ENCODE data around the gene CELSR3.

Gene CELSR3

GRCh38 chr3:48629894-48630293 is 32.8 kb downstream of the CELSR3 start:
- no peak for DNase-seq (ENCODE audit: low read depth)
- TF ChIP-seq, protein P1, sequence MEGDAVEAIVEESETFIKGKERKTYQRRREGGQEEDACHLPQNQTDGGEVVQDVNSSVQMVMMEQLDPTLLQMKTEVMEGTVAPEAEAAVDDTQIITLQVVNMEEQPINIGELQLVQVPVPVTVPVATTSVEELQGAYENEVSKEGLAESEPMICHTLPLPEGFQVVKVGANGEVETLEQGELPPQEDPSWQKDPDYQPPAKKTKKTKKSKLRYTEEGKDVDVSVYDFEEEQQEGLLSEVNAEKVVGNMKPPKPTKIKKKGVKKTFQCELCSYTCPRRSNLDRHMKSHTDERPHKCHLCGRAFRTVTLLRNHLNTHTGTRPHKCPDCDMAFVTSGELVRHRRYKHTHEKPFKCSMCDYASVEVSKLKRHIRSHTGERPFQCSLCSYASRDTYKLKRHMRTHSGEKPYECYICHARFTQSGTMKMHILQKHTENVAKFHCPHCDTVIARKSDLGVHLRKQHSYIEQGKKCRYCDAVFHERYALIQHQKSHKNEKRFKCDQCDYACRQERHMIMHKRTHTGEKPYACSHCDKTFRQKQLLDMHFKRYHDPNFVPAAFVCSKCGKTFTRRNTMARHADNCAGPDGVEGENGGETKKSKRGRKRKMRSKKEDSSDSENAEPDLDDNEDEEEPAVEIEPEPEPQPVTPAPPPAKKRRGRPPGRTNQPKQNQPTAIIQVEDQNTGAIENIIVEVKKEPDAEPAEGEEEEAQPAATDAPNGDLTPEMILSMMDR (conservative IDR thresholded peaks at IDR 0.05; ENCODE audit: low read length) = no peak
- no peak overlapping the region for H3K4me3 ChIP-seq (ENCODE audit: low read length)

- no peak overlapping the region for H3K4me3 ChIP-seq (ENCODE audit: low read length)
- TF ChIP-seq, protein P1 (conservative IDR thresholded peaks at IDR 0.05; ENCODE audit: low read length) = no peak
Measured at GRCh38 chr3:48628277-48629017, 34.2 kb downstream of the CELSR3 start.

DNA sequence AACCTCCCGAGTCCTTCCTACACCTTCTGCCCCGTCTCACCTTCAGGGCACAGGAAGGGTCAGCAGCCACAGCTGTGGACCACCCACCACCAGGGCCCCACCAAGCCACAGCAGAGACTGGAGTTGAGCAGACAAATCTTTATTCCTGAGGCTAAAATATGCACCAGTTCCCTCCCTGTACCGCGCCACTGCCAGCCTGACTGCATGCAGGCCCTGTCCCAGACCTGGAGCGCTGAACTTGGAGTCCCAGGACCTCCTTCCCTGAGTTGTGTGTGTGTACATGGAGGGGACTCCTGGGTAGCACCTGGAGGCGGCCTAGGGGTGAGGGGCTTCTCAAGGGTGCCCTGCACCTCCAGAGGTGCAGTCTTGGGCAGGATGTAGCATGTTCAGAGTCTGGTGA is 37.1 kb downstream of the CELSR3 start:
- no peak for DNase-seq (ENCODE audit: low read depth)
- H3K4me3 ChIP-seq (ENCODE audit: low read length) = no peak overlapping the region
- TF ChIP-seq, protein P1 (conservative IDR thresholded peaks at IDR 0.05; ENCODE audit: low read length) = no peak

More at GRCh38 chr3:48628277-48629017, 34.2 kb downstream of the CELSR3 start:
- no peak for DNase-seq (ENCODE audit: low read depth)

DNA sequence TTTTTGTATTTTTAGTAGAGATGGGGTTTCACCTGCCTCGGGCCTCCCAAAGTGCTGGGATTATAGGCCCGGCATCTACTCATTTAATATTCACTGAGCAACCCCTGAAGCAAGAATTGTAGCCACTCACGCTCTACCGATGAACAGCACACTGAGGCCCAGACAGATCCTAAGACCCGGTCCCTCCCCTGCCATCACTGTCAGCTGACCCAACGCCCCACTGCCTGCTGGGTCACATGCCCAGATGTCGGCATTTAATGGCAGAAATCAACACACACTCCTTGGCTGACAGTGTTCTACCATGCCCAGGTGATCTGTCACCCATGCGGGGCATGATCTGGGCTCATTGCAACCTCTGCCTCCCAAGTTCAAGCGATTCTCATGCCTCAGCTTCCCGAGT is 37.9 kb downstream of the CELSR3 start:
- DNase-seq (ENCODE audit: low read depth) = no peak
- TF ChIP-seq, protein P1 (conservative IDR thresholded peaks at IDR 0.05; ENCODE audit: low read length) = no peak
- H3K4me3 ChIP-seq (ENCODE audit: low read length) = no peak overlapping the region

DNA sequence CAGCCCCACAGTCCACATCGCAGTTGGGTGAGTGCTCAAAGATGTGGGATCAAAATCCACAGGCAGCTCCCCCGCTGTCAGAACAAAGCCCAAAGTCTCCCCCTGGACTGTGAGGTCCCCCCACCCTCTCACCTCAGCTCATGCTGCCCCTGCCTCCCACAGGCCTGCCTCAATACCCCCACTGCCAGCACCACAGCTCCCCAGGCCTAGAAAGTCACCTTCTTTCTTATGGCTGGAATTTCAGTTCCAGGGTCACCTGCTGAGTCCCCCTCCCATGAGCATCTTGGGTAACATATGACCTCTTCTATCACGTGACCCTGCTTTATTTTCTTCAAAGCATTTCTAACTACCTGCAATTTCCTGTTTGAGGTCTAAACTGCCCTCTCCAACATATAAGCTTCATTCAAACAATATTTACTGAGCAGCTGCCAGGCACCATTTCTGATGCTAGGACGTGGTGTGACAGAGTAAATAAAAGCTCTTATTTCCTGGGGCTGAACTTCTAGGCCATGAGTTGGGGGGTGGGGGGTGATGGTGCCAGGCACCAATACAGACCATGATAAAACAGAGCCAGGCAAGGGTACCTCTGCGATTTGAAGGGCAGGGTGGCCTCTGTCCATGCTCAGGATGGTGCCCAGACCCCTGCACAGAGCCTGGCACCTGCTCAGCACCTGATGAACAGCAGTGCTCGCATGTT is 38.7 kb downstream of the CELSR3 start:
- no peak for DNase-seq (ENCODE audit: low read depth)
- TF ChIP-seq, protein P1 (conservative IDR thresholded peaks at IDR 0.05; ENCODE audit: low read length) = no peak
- no peak overlapping the region for H3K4me3 ChIP-seq (ENCODE audit: low read length)

DNA sequence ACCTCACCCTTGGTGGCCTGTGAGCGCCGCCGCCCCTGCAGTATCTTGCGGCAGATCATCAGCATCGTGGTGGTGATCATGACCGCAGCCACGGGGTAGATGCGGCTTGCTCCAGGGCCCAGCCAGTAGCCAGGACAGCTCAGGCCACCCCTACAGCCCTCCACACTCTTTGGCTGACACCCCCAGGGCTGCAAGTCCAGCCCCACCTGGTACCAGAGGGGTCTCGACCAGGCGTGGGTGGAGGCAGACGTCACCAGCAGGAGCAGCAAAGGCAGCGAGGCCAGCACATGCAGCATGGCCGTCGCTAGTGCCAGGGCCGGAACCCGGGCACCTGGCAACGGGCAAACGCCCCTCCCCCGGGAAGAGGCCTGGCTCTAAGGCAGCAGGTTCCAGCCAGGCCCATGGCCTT is 41.2 kb downstream of the CELSR3 start, which contains the start of gene TMEM89:
TMEM89 (minus strand) TSS at position 309 of the 409 bp plus-strand sequence; CDS start at position 296, 13 bp downstream.
- TF ChIP-seq, protein P1 (conservative IDR thresholded peaks at IDR 0.05; ENCODE audit: low read length) = no peak
- no peak for DNase-seq (ENCODE audit: low read depth)

More for the DNA sequence above, 41.2 kb downstream of the CELSR3 start, which contains the start of gene TMEM89:
- H3K4me3 ChIP-seq (ENCODE audit: low read length) = no peak within 1 kb of the TSS

Data from AG10803 (cell line).